SIG-M5 (cell line): ENCODE results near the gene PPFIA2.

Experiments
- DNase-seq: peaks from one replicate; lab custom pipeline; 2025; lab: John Stamatoyannopoulos, UW

The PPFIA2 gene

DNA sequence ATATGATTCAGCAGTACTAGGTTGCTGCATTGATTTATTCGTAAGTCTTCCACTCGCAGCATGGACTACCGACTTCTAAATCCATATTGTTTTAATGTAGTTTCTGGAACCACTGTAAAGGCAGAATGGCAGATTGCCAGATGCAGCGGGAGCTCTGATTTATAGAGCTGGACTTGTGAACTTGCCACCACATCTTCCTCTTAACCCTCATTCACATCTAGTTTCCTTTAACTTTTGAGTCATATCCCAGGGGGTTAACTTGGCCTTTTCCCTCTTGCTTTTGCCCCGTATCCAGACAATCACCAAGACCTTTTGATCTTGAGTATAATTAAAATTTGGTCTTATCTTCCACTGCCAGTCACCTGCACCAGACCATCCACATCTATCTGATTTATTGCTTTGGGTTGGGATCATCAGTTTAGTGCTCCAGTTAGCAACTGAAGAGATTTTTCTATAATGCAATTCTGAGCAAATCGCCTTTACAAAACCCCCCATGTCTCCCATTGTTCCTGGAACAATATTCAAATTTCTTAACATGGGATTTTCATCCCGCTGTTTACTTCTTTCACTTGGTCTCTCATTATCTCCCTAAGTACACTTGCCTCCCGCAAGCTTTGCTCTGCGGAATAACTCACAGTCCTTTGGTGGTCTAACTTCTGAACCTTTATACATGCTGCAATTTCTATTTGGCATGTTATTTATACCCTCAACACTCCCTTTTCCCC is 550.8 kb downstream of the PPFIA2 start:
- DNase-seq = no peak
